NOMO-1 treated with DMSO at 0.1 percent for 48 hours (cell line): Measurements from ENCODE around the gene ERC2.

Experiments used
- DNase-seq: peaks from one replicate; lab custom pipeline; 2025; ENCODE audit not compliant: unreplicated experiment; lab: John Stamatoyannopoulos, UW

ERC2 gene

GRCh38 chr3:56428667-56429066 is 39.6 kb downstream of the ERC2 start:
- DNase-seq, result no peak

GRCh38 chr3:56424885-56425284 is 43.4 kb downstream of the ERC2 start:
- no peak for DNase-seq

- no peak for DNase-seq
Observed at GRCh38 chr3:56424336-56424735, 43.9 kb downstream of the ERC2 start.

GRCh38 chr3:56423661-56424099 is 44.6 kb downstream of the ERC2 start:
- DNase-seq, result no peak

GRCh38 chr3:56422316-56422715 is 46.0 kb downstream of the ERC2 start:
- DNase-seq, result no peak

- no peak for DNase-seq
Observed at GRCh38 chr3:56421205-56421604, 47.1 kb downstream of the ERC2 start.

GRCh38 chr3:56415652-56416051 is 52.6 kb downstream of the ERC2 start:
- DNase-seq, result no peak

GRCh38 chr3:56413911-56414310 is 54.4 kb downstream of the ERC2 start:
- no peak for DNase-seq

- no peak for DNase-seq
Observed at GRCh38 chr3:56411166-56411565, 57.1 kb downstream of the ERC2 start.

- DNase-seq, result no peak
Observed at GRCh38 chr3:56410576-56410975, 57.7 kb downstream of the ERC2 start.

- DNase-seq, result no peak
Observed at GRCh38 chr3:56409790-56410189, 58.5 kb downstream of the ERC2 start.

GRCh38 chr3:56408761-56409196 is 59.5 kb downstream of the ERC2 start:
- DNase-seq, result no peak

- no peak for DNase-seq
Observed at GRCh38 chr3:56406826-56407515, 61.3 kb downstream of the ERC2 start.

- no peak for DNase-seq
Observed at GRCh38 chr3:56404884-56405283, 63.4 kb downstream of the ERC2 start.

- no peak for DNase-seq
Observed at GRCh38 chr3:56398659-56399058, 69.6 kb downstream of the ERC2 start.

GRCh38 chr3:56397798-56398197 is 70.5 kb downstream of the ERC2 start:
- no peak for DNase-seq

GRCh38 chr3:56389183-56389830 is 79.0 kb downstream of the ERC2 start:
- no peak for DNase-seq

- DNase-seq, result no peak
Observed at GRCh38 chr3:56383092-56383491, 85.2 kb downstream of the ERC2 start.

GRCh38 chr3:56379723-56380287 is 88.5 kb downstream of the ERC2 start:
- no peak for DNase-seq

GRCh38 chr3:56375654-56376053 is 92.6 kb downstream of the ERC2 start:
- peak; percentile 96 for DNase-seq

- DNase-seq, result no peak
Observed at GRCh38 chr3:56373386-56373785, 94.9 kb downstream of the ERC2 start.

GRCh38 chr3:56370991-56371775 is 97.1 kb downstream of the ERC2 start:
- DNase-seq, result peak; percentile 63
